Astrocyte (in vitro differentiated cells and primary cell): ENCODE measurements around the gene FOXO6.

Experiments used
- CTCF ChIP-seq: IDR thresholded peaks from 2 replicates; pipeline ENCODE4 v1.5.1; 2011; ENCODE audit warnings: low read depth, mild to moderate bottlenecking, inconsistent platforms, low read length, moderate library complexity; ENCODE audit not compliant: insufficient read depth
- EZH2 ChIP-seq: IDR thresholded peaks from 2 replicates; pipeline ENCODE4 v1.6.1; 2012; ENCODE audit warnings: mild to moderate bottlenecking, low read length, inconsistent platforms; ENCODE audit not compliant: insufficient read depth

- TF ChIP-seq CTCF (no peak), EZH2 (no peak)
Observed at GRCh38 chr1:41380195-41380594, 19.0 kb downstream of the FOXO6 start.
